Activated CD8-positive, alpha-beta memory T cell treated with anti-CD3 and anti-CD28 coated beads for 48 hours (primary cell): ENCODE results near the gene GBF1.

ENCODE experiments used
- DNase-seq, 3 experiments: peaks; one replicate each; pipeline ENCODE4 v3.0.0-alpha.2; 2020; ENCODE audit warnings: low read depth in 2 of 3, low spot score in 2 of 3

GBF1 gene

DNA sequence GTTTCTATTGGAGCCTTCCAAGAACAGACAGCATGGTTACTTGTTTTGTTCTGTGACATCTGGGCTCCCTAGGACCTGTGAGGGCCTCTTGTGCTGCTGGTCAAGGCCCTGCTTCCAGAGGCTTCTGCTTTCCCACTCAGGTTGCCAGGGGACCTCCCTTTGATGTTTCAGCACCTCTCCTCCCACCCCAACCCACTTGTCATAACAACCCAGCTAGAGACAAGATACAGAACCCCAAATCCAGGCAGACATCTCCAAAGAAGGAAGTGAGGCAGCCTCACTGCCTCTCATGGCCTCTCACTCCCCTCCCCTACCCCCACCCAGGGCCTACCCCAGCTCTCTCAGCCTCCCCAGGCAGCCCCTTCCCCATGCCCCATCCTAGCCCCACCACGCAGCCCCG lies 161.5 kb downstream of the GBF1 start:
- no peak for DNase-seq

DNA sequence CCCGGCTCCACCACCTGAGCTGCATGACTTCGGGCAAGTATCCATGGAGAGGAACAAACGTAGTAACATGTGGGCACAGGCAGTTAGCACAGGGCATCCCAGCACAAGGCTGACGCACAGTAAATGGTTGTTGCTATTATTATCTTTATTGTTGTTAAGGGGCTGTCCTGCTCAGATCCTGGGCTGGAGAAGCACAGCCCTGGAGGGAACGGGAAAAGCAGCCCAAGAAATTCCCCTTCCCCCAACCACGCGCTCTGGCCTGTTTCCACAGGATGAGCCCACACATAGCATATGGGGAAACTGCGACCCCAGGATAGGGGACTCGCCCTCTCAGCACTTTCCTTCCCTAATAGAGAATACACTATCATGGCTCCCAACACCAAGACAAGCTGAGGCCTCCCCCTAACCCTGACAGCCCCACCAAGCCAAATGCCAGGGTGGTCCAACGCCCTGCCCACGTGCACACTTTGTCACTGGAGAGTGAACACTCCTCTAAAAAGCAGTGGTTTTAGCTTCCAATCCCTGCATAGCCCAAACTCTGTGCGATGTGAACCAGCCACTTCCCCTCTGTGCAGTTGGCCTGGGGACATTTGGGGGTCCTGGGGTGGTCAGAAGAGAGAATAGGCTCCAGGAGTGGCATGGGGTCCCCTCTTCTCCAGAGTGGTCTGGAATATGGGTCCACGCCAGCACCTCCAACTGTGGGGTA lies 162.2 kb downstream of the GBF1 start:
- DNase-seq, result no peak

DNA sequence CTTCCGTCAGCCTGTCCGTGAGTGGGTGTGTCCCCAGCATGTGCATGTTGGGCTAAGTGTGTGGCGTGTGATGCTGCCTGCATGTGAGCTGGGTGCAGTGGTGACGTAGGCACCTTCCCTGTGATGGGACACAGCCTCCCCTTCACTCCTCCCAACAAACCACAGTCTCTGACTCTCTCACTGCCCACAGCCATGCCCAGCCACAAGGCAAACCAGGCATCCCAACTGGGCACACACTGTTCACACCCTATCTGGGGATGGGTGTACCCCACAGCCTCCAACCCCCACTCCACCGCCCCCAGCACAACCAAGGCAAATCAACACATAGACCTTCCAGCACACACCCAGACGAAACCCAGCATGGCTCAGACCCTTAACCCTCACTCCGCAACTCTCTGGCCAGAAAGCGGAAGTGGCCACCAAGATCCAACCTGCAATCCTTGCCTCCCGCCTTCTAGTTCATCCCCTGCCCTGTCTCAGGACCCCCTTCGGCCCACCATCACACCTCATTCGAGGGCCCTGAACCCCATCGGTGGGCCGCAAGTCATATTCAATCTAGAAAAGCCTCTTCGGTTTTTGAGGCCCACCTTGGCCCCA lies 162.9 kb downstream of the GBF1 start:
- no peak for DNase-seq

DNA sequence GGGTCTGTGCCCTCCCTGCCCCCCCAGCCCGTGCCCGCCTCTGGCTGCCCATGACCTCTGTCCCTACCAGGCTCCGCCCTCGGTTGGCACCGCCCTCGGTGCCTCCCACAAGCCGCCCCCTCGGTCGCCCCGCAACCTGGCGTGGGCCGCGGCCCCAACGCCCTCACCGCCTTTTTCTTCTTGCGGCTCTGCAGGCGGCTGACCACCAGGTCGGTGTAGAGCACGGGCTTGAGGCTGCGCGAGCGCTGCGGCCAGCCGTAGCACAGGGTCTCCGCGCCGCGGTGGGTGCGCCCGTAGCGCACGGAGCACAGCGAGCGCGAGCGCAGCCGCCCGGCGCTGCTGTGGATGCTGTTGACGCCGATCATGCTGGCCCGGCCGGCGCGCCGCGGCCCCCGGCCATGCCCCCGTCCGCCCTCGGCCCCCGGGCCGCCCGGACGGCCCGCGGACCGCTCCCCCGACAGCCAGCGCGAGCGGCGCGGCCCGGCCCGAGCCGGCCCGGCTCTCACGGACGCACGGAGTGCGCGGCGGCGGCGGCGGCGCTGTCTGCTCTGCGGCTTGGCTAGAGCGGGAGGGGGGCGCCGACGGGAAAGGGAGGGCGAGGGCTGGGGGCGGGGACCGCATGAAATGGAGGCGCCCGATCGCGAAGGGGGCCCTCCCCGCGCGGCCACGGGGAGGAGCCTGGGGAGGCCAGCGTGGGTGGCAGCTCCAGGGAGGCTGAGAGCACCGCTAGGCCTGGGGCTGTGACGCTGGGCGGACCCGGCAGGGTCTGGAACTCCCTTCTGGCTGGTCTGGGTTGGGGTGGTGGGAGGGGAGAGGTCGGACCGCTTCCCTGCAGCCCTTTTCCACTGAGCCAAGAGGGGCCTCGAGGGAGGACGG lies 163.6 kb downstream of the GBF1 start:
- DNase-seq, result peak in 1 of 3 experiments; percentile 68

DNA sequence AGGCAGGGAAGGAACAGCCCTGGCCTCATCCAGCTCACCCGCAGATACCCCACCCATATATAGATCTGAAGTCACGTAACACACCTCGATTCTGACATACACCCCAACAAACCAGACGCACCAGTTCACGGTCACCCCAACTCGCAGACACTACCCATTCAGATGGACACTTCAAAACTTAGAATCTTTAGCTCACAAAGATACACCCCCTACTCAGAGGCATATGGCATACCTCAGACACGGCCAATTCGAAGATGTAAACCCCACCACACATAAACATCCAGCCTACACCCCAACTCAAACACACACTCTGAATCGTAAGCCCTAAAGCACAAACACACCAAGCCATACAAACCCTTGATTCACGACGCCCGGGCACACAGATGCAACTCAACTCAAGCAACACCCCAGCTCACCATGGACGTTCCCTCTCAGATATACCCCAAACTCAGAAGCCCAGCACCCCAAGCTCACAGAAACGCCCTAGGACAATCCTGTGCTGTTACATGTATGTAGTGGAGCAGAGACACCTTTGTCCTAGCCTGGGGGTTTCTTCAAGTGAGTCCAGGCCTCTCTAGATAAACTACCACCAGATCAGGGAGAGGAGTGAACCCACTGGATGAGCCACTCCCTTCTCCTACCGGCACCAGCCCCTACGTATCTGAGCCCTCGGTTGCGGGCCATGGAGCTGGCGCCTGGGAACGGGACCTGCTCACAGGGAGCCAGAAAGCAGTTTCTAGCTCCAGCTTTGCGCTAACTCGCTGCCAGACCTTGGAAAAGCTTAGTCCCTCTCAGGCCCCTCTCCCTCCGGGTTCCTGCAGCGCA lies 164.5 kb downstream of the GBF1 start:
- no peak for DNase-seq

DNA sequence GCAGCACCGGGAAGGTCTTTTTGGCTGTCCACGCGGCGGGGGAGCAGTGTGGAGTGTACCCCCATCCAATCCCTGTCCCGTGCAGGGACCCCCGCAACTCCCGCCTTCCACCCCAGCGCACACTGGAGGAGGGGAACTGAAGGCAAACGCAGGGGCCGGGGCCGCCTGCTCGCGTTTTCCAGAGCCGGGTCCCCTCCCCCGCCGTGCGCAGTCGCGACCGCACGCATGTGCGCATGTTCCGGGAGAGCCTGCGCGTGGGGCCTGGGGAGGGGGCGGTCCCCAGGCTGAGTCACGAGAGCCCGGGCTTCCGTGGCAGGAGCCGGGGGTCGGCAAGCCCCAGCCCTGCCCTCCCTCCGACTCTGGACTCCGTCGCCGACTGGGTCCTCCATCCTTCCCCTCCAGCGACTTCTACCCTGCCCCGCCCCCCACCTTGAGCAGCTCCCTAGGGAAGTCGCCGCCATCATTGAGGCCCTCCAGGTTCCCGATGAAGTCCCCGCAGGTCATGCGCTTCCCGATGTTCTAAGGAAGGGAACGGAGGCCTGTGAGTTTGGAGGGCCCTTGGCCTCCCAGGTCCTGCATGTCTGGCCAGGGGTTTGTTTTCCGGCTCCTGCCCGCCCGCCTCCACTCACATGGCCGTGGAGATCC lies 165.2 kb downstream of the GBF1 start:
- DNase-seq, result no peak

DNA sequence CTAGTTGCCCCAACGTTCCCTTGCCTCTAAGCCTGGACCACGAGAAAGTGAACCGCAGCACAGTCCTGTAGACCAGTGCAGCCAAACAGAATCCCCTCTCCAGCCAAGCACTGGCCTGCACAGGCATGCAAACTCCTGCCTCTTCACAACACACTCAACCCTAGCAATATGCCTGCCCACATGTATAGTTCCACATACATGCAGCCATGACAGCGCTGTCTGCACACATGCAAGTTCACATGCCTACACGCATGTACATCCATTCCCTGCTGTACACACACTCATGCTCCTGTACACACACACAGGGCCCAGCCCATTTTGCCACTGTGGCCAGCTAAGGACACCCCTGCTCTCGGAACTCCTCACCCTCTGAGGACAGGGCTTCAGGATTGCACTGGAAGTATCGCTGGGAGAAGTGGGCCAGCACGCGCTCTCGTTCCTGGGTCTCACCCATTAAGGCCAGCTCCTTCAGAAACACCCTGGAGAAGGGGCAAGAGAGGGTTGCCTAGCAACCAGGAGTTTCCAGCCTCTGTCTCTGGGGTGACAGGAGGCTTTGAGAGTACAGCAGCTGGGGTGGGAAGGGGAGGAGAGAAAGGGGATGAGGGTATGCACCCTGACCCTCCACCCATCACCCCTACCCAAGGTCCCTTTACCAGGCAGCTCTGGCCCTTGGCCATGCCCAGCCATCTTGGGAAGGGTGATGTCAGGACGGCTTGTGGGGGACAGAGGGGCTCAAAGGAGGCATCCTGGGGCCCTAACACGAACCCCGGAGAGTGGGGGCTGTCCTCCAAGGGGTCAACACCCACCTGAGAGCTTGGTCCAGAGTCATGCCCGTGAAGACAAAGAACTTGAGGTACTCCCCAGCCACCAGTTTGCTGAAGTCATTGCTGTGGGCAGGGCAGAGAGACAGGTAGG lies 166.3 kb downstream of the GBF1 start:
- DNase-seq, result no peak

DNA sequence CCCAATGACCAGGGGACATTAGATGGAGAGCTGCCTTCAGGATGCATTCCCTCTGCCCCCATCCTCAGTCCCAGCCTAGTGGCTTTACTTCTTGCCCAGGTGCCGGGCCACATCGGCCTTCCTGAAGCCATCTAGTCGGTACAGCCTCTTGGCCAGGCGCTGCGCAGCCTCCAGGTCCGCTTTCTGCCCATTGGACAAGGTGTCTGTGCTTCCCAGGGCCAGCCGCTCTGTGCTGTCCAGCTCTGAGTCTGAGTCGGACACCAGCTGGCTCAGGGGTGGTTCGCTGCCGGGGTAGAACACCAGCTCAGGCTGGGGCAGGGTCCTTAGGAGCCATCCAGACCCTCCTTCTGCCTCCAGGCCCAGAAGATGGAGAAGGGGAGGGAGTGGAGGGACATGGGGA lies 167.0 kb downstream of the GBF1 start:
- no peak for DNase-seq

DNA sequence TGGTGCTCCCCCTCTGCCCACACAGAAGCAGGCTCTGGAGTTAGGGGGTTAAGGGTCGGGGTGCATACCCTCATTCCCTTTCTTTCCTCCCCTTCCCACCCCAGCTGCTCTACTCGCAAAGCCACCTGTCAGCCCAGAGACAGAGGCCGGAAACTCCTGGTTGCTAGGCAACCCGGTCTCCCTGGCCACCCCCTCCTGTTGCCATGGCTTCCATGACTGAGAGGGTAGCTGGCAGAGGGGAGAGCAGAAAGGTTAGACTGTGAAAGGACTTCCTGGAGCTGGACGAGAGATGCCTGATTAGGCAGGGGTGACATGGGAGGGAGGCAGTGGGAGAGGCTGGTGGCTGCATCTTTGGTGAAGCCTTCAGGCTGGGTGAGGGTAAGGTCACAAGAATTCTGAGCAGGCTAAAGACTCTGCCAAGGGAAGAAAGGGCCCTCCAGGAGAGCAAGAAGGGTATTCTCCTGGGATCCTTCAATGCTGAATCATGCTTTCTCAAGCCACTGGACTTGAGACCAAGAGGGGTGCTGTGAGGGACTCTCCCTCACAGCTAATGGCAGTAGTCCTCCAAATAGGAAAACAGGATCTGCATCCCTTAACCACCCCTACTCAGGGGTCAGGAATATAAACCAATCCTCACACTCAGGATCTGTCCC lies 167.8 kb downstream of the GBF1 start:
- no peak for DNase-seq

DNA sequence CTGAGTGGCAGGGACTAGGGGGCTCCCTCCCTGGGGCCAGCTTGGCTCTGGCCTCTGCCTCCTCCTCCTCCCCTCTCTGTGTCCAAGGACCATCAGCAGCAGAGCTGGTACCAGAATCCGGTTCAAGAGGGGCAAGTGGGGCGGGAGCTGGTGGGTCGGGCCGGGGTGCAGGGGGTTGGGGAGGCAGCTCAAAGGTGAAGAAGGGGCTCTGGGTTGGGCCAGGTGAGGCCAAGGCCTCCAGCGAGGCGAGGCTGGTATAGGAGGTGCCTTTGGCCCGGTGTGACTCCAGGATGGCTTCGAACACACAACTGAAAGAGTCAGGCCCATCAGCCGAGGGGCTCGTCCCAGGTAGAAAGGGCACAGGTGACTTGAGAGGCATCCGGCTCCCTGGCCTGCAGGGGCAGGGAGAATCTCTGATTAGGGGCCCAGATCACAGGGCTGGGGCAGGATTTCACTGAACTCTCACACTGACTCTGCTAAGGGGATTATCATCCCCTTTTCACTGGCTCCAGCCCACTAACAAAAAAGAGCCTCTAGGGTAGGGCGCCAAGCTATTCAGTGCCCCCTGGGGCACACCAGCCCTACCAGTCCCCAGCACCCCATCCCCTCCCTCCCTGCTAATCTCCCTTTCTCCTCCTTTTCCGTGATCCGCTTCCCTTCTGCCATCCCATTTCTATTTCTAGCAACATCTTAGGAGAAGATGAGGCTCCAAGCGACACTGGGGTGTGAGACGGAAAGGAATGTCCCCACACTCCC lies 168.7 kb downstream of the GBF1 start:
- no peak for DNase-seq

DNA sequence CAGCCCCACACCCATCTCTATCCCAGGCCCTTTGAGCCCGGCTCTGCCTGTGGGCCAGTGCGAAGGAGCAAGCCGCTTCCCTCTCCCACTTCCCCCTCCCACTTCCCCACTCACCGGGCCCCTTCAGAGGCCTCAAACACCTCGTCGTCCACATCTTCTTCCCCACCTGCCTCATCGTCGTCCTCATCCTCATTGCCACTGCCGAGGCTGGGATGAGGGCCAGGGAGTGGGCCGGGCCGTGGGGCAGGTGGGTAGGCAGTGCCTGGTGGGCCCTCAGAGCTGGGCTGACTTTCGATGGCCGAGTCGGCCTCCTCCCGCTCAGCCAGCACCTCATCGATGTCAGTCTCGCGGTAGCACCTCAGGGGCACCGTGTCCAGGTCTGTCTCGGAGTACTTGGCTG lies 169.4 kb downstream of the GBF1 start:
- DNase-seq, result no peak

DNA sequence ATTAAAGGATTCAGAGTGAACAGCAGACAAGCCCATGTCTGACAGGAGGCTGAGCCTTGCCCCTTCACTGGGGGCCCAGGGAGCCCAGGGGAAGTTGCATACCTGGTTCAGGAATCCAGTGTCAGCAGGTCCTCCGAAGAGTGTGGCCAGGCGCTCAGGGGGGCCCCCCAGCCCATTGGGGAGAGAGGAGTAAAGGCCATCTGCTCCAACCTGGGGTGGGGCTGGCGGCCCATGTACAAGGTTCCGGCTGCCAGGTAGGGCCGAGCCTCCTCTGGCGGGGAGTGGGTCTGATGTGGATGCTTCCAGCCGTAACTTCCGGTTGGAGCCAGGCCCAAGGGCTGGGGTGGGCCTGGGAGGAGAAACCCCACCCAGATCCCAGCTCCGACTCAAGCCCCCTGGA lies 171.0 kb downstream of the GBF1 start:
- DNase-seq, result no peak

DNA sequence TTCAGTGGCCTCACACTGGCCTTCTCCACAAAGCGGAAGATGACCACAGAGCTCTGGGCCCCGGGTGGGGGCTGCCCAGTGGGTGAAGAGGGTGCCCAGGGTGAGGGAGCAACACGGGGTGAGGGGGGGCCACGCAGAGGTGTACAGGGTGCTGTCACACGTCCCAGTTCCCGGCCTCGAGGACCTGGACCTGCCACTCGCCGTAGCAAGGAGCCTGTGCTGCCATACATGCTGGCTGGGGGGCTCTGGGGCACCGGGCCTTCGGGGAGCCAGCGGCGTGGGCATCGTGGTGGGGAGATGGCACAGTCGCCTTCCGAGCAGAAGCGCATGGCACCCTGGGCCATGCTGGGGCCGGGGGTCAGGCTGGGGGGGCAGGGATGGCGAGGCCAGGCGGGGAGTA lies 171.4 kb downstream of the GBF1 start:
- no peak for DNase-seq

DNA sequence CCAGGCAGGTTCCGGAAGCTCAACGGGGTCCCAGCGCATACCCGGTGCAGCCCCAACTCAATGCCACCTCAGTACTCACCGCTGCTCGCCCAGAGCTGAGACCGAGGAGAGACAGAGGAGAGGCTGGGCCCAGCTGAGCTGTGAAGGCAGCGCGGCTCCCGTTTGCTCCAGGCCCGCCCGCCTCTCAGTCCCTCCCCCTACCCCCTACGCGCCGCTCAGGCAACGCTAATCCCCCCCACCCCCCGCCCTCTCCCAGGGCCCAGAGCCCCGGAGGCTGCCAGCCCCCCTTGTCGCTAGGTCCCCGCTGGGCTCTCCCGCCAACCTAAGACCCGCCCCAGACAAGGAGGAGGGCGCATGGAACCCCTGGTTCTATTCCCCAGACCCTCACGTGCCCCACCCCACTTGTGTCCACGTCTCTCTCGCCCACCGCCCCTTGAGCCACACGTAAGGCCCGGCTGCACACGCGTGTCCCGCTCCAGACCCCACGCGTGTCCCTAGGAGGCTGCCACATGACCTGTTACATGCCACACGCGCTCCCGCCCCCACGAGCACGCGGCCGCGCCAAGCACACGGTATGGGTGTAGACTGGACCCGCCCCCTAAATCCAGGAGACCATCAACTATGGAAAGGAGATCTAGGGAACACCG lies 173.4 kb downstream of the GBF1 start, which contains the start of gene PSD:
Gene PSD (minus strand): TSS at position 164 of the 647 bp plus-strand sequence. CDS start 1,747 bp downstream, outside the sequence.
- DNase-seq, result no peak

DNA sequence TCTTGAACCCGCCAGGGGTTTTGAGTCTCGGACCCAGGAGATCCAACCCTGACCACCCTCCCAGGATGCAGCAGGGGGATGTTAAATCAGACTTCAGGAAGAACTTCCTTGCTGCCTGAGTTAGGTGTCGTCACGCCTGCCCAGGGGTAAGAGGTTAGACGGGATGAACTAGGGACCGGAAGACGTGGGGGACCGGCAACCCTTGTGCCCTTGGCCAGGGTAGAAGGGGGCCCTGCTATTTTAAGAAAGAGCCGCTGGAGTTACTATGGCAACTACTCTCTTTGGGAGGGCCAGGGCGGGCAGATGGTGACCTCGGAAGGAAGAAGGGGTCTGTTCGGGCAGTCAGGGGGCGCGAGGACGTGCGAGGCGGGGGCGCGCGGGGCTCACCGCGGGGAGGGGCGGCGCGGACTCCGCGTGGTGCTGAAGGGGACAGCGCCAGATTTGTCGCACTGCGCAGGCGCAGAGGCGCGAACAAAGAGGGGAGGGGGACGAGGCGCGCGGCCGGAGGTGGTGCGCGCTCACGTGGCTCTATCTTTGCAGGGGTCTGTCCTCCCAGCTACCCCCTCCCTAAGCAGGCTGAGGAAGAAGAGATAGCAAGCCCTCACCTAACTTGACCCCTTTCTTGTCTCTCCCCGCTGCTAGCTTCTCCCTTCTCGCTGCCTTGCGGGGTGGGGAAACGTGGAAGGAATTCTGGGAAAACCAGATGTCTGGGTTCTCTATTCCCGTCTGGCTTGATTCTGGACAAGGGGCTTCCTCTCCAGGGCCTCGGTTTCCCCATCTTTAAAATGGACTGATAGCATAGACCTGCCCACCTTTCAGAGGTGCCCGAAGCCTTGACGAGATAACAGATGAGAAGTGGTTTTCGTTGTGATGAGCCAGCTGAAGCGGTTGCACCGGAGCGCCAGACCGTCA lies 174.2 kb downstream of the GBF1 start:
- DNase-seq, result no peak

DNA sequence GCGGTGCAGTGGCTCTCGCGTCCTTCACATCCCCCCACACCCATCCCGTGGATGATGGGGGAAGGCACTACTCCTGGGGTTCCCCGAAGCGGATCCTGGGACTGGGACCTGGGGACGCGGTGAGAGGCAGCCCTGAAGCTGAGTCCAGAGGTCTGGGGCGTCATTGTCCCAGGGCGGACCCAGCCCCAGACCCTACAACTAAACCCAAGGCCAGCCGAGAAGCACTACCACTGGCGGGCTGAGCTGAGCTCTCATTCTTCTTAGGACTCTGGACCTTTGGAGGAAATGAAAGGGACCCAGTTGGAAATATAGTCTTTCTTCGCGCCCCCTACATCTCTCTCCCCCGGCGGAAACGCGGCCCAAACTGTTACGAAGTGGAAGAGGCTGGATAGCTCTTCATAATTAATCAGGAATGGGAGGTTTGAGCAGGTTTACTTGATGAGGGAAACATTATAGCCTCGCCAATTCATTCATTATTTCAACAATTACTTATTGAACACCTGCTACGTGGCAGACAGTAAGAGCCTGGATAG lies 174.9 kb downstream of the GBF1 start:
- no peak for DNase-seq
